K562 (cell line): ENCODE data around the gene DNAJB12. TPM values are rescaled to one million over a fixed set of nuclear protein-coding genes. Genes with fewer than 3 reads are reported as not detected.

Experiments used
- ATF2 ChIP-seq: sonication (generic); formaldehyde crosslinking; IDR thresholded peaks from 2 replicates; pipeline ENCODE4 v1.8.1; 2022; ENCODE audit warnings: missing genetic modification reagents
- BMI1 ChIP-seq: fragments of 150-350 bp; IDR thresholded peaks from 2 replicates; pipeline ENCODE4 v1.6.1; 2014; ENCODE audit warnings: low read length
- BRF2 ChIP-seq: IDR thresholded peaks from 3 replicates; pipeline ENCODE4 v1.6.1; 2011; ENCODE audit warnings: borderline replicate concordance, mild to moderate bottlenecking; ENCODE audit not compliant: insufficient read length, insufficient read depth
- ETS1 ChIP-seq: conservative IDR thresholded peaks from 2 replicates; pipeline ENCODE4 v1.6.1; 2011; ENCODE audit warnings: low read depth, mild to moderate bottlenecking, low read length; ENCODE audit not compliant: control insufficient read depth
- FOXO4 ChIP-seq: fragments of 450-650 bp; formaldehyde crosslinking; IDR thresholded peaks from 2 replicates; pipeline ENCODE4 v1.4.0; 2020; ENCODE audit warnings: mild to moderate bottlenecking, moderate library complexity
- HDAC3 ChIP-seq: fragments of 450-650 bp; IDR thresholded peaks from 2 replicates; pipeline ENCODE4 v1.6.1; 2018; ENCODE audit warnings: borderline replicate concordance, mild to moderate bottlenecking, moderate library complexity; ENCODE audit not compliant: partially characterized antibody
- HMG20B ChIP-seq: fragments of 250-450 bp; sonication (Bioruptor Pico); IDR thresholded peaks from 2 replicates; pipeline ENCODE4 v1.5.0; 2021; ENCODE audit warnings: mild to moderate bottlenecking
- HNRNPLL ChIP-seq: fragments of 200-400 bp; formaldehyde crosslinking; IDR thresholded peaks from 2 replicates; pipeline ENCODE4 v1.6.1; 2017; ENCODE audit warnings: low read length, low read depth, mild to moderate bottlenecking; ENCODE audit not compliant: poor library complexity, severe bottlenecking
- KLF16 ChIP-seq: IDR thresholded peaks from 2 replicates; pipeline ENCODE4 v1.6.1; 2016; ENCODE audit warnings: antibody characterized with exemption
- MYBL2 ChIP-seq, 2 experiments: fragments of 450-650 bp in 1 of 2; sonication (generic) in 1 of 2; formaldehyde crosslinking in 1 of 2; IDR thresholded peaks; 2 replicates each; pipeline versions ENCODE4 v1.6.1 to v1.8.1; 2017 to 2022; ENCODE audit warnings: borderline replicate concordance in 1 of 2, inconsistent platforms in 1 of 2, low read depth in 1 of 2, mild to moderate bottlenecking in 1 of 2, missing genetic modification reagents in 1 of 2, moderate library complexity in 1 of 2
- NFATC3 ChIP-seq: fragments of 450-650 bp; IDR thresholded peaks from 2 replicates; pipeline ENCODE4 v1.6.1; 2017; ENCODE audit warnings: mild to moderate bottlenecking
- OTX1 ChIP-seq: fragments of 450-650 bp; formaldehyde crosslinking; IDR thresholded peaks from 2 replicates; pipeline ENCODE4 v1.4.0; 2022; ENCODE audit warnings: mild to moderate bottlenecking
- SMARCA4 ChIP-seq: fragments of 450-650 bp; IDR thresholded peaks from 2 replicates; pipeline ENCODE4 v1.6.1; 2016
- SUPT5H ChIP-seq: fragments of 450-650 bp; IDR thresholded peaks from 2 replicates; pipeline ENCODE4 v1.6.1; 2016
- TAF1 ChIP-seq: IDR thresholded peaks from 2 replicates; pipeline ENCODE4 v1.6.1; 2011; ENCODE audit warnings: mild to moderate bottlenecking, low read length, moderate library complexity; ENCODE audit not compliant: insufficient read depth, control insufficient read depth, severe bottlenecking; ENCODE audit errors: extremely low read depth
- TAF15 ChIP-seq: fragments of 200-400 bp; formaldehyde crosslinking; IDR thresholded peaks from 2 replicates; pipeline ENCODE4 v1.6.1; 2017; ENCODE audit warnings: mild to moderate bottlenecking, low read depth, low read length, moderate library complexity
- TCF7L2 ChIP-seq: fragments of 150-350 bp; IDR thresholded peaks from 2 replicates; pipeline ENCODE4 v1.6.1; 2016; ENCODE audit warnings: low read depth, mild to moderate bottlenecking, low read length, moderate library complexity
- ZNF124 ChIP-seq: sonication (generic); formaldehyde crosslinking; IDR thresholded peaks from 2 replicates; pipeline ENCODE4 v1.8.1; 2022; ENCODE audit warnings: missing genetic modification reagents
- ZNF311 ChIP-seq: fragments of 250-450 bp; sonication (Bioruptor Pico); IDR thresholded peaks from 2 replicates; pipeline ENCODE4 v1.4.0; 2020; ENCODE audit warnings: mild to moderate bottlenecking, moderate library complexity
- ZNF75A ChIP-seq: fragments of 450-650 bp; formaldehyde crosslinking; IDR thresholded peaks from 2 replicates; pipeline ENCODE4 v1.4.0; 2020; ENCODE audit warnings: mild to moderate bottlenecking
- ZNF778 ChIP-seq: fragments of 450-650 bp; formaldehyde crosslinking; IDR thresholded peaks from 2 replicates; pipeline ENCODE4 v1.4.0; 2020; ENCODE audit warnings: mild to moderate bottlenecking, moderate library complexity
- ZSCAN32 ChIP-seq: fragments of 450-650 bp; formaldehyde crosslinking; IDR thresholded peaks from 2 replicates; pipeline ENCODE4 v1.4.0; 2020; ENCODE audit warnings: mild to moderate bottlenecking, moderate library complexity
- polyA plus RNA-seq, 8 experiments: library from polyadenylated mRNA; depleted of rRNA in 4 of 8; stranded (reverse) in 5 of 8; unstranded in 3 of 8; fragments of >200 nt; fragmentation: Nextera tagmentation in 2 of 8; fragmentation: Illumina TruSeq in 1 of 8; extraction: Ambion mirVana in 2 of 8; extraction: Trizol in 1 of 8; gene quantifications; 2 replicates each; pipeline versions ENCODE4 v1.2.1 to v1.2.3, GENCODE V29; 2011 to 2014; ENCODE audit warnings: inconsistent platforms in 1 of 8, missing spikeins in 1 of 8
- total RNA-seq, 7 experiments: library from RNA; depleted of rRNA in 6 of 7; stranded (reverse); fragments of >200 nt in 6 of 7; fragmentation: Illumina TruSeq in 2 of 7; extraction: Trizol in 2 of 7; gene quantifications; 2 replicates each; pipeline versions ENCODE4 v1.2.1 to v1.2.3, GENCODE V29; 2011 to 2021; ENCODE audit warnings: low replicate concordance in 1 of 7
- TF ChIP-seq, protein P1 (sequence below): fragments of 250-450 bp; sonication (Bioruptor Pico); IDR thresholded peaks from 2 replicates; pipeline ENCODE4 v1.8.0; 2022; ENCODE audit warnings: inconsistent platforms, mild to moderate bottlenecking, moderate library complexity, borderline replicate concordance

The DNAJB12 gene
- total and polyA plus RNA-seq, 9 of the 15 experiments (the other 6 are each of a cell fraction or from before 2014, with no cell fraction given), result 3.5 to 31.5 (median 20.3) TPM

GRCh38 chr10:72320676-72321247, 34.0 kb downstream of the DNAJB12 start (continued):
- TF ChIP-seq MYBL2 (IDR thresholded peaks at IDR 0.05; ENCODE audit: low read depth) (no peak; the same call in 1 of the 2 replicates), MYBL2 (CRISPR knock-in tag; IDR thresholded peaks at IDR 0.05; ENCODE audit: borderline replicate concordance) (no peak), ATF2 (CRISPR knock-in tag) (no peak), ZNF75A (CRISPR knock-in tag) (no peak), KLF16 (peak; percentile 99), ZNF124 (no peak), SMARCA4 (peak; percentile 100), TAF15 (no peak), BRF2 (no peak), TCF7L2 (no peak), HMG20B (CRISPR knock-in tag) (no peak), FOXO4 (CRISPR knock-in tag) (no peak), HDAC3 (peak; percentile 97), BMI1 (no peak), TAF1 (peak; percentile 75), OTX1 (CRISPR knock-in tag) (peak; percentile 29; the same call in 1 of the 2 replicates), ZSCAN32 (CRISPR knock-in tag) (peak; percentile 100), ZNF311 (CRISPR knock-in tag) (peak; percentile 81; the same call in 1 of the 2 replicates), HNRNPLL (peak; percentile 54), ETS1 (peak; percentile 98), SUPT5H (peak; percentile 83), ZNF778 (no peak), NFATC3 (no peak)
- TF ChIP-seq, protein P1, sequence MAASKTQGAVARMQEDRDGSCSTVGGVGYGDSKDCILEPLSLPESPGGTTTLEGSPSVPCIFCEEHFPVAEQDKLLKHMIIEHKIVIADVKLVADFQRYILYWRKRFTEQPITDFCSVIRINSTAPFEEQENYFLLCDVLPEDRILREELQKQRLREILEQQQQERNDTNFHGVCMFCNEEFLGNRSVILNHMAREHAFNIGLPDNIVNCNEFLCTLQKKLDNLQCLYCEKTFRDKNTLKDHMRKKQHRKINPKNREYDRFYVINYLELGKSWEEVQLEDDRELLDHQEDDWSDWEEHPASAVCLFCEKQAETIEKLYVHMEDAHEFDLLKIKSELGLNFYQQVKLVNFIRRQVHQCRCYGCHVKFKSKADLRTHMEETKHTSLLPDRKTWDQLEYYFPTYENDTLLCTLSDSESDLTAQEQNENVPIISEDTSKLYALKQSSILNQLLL (CRISPR knock-in tag), result no peak
